ENCODE data around the gene KMT2D.

Gene KMT2D

DNA sequence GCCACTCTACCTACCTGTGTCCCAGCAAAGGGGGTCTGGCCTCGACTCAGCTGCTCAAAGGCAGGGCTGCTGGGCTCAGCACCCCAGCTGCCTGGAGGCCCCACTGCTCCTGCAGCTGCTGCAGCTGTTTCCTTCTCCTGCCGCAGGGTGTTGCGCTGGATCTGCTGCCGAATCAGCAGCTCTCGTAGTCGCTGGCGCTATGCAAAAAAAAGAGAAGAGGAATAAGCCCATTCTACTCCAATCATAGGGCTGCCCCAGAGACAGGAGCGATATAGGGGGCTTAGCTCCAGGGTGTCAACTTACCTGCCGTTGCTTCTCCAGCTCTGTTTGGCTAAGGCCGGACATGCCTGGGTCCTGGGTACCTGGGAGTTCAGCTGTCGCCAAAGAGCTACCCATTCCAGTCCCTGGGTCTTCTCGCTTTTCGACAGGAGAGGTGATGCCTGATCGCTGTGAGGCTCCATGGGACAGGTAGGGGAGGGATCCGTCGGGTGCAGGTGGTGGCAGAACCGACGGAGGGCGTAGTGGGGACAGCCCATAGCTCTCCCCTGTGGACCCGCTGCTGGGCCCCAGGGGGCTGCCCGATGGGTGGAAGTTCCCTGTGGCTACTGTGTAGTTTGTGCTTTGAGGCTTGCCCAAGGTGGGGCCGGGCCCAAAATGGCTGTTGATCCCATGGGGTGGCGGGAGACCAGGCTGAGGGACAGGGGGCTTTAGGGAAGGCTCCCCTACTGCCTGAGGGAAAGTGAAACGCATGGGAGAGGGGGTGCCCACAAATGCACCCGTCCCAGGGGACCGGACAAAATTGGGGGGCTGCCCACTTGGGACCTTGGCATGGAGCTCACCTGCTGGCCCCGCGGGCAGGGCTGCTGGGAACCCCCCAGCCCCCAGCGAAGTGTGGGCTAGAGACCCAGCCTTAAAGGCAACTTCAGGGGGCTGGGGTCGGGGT is 20.9 kb downstream of the KMT2D start:
- Histone ChIP-seq H3K36me3 (ENCODE audit: insufficient read depth, low read length) (peaks cover 95% of the 10 kb centered on the region), H3K9me3 (ENCODE audit: low read length) (no peaks in the 10 kb centered on the region), H3F3A (ENCODE audit: insufficient read depth, low read length) (no peaks in the 10 kb centered on the region), H3K27me3 (ENCODE audit: insufficient read depth, low read length) (no peaks in the 10 kb centered on the region), H3K4me1 (ENCODE audit: insufficient read depth, low read length, severe bottlenecking) (no peaks in the 10 kb centered on the region), H3K9ac (ENCODE audit: low read length) (no peak overlapping the region), H3K27ac (ENCODE audit: low read depth, low read length, poor library complexity, severe bottlenecking) (no peak overlapping the region), H3K4me2 (ENCODE audit: low read length) (no peak overlapping the region), H3K9me2 (ENCODE audit: low read depth, low read length) (no peaks in the 10 kb centered on the region), H4K20me1 (ENCODE audit: insufficient read depth, low read length) (no peaks in the 10 kb centered on the region), H3K4me3 (ENCODE audit: low read depth, low read length, poor library complexity, severe bottlenecking) (no peak overlapping the region), H2AFZ (ENCODE audit: low read length) (no peak overlapping the region), H3K79me2 (ENCODE audit: insufficient read depth, low read length) (no peaks in the 10 kb centered on the region)
- TF ChIP-seq EZH2 (IDR thresholded peaks at IDR 0.05; ENCODE audit: borderline replicate concordance, low read length), result no peak
- TF ChIP-seq, protein P1, sequence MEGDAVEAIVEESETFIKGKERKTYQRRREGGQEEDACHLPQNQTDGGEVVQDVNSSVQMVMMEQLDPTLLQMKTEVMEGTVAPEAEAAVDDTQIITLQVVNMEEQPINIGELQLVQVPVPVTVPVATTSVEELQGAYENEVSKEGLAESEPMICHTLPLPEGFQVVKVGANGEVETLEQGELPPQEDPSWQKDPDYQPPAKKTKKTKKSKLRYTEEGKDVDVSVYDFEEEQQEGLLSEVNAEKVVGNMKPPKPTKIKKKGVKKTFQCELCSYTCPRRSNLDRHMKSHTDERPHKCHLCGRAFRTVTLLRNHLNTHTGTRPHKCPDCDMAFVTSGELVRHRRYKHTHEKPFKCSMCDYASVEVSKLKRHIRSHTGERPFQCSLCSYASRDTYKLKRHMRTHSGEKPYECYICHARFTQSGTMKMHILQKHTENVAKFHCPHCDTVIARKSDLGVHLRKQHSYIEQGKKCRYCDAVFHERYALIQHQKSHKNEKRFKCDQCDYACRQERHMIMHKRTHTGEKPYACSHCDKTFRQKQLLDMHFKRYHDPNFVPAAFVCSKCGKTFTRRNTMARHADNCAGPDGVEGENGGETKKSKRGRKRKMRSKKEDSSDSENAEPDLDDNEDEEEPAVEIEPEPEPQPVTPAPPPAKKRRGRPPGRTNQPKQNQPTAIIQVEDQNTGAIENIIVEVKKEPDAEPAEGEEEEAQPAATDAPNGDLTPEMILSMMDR (IDR thresholded peaks at IDR 0.05; ENCODE audit: low read length), result no peak

DNA sequence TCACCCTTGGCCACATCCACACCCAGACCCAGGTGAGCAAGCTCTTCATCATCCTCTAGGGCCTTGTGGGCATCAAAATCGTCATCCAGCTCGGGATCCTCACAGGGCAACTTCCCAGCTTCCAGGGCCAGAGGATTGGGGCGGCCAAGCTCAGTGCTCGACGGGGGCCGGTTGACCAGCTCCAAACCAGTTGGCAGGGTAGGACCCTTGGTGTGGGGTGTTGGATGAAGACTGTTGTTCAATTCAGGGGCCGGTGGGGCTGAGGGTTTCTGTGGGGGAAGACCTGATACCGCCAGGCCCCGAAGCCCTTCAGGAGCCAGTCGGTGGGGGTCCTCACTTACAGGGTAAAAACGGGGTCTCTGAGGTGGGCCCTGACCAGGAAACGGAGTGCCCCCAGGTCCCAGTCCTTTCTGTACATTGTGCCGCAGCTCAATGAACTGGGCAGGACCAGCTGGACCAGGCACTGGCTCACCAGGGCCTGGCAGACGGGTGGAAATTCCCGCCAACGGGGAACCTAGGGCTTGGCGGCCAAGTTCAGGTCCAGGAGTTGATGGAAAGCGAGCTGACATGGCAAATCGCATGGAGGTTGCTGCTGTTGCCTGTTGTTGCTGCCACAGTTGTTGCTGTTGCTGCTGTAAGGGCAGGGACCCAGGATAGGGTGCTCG is 22.2 kb downstream of the KMT2D start:
- H3K27ac ChIP-seq (ENCODE audit: low read depth, low read length, poor library complexity, severe bottlenecking), result no peak overlapping the region
- H2AFZ ChIP-seq (ENCODE audit: low read length), result no peak overlapping the region
- TF ChIP-seq, protein P1 (IDR thresholded peaks at IDR 0.05; ENCODE audit: low read length), result no peak
- no peak for TF ChIP-seq EZH2 (IDR thresholded peaks at IDR 0.05; ENCODE audit: borderline replicate concordance, low read length)
- no peaks in the 10 kb centered on the region for H3F3A ChIP-seq (ENCODE audit: insufficient read depth, low read length)
- peaks cover 95% of the 10 kb centered on the region for H3K36me3 ChIP-seq (ENCODE audit: insufficient read depth, low read length)
- no peak overlapping the region for H3K9ac ChIP-seq (ENCODE audit: low read length)
- no peak overlapping the region for H3K4me3 ChIP-seq (ENCODE audit: low read depth, low read length, poor library complexity, severe bottlenecking)
- no peaks in the 10 kb centered on the region for H3K9me3 ChIP-seq (ENCODE audit: low read length)
- no peaks in the 10 kb centered on the region for H3K9me2 ChIP-seq (ENCODE audit: low read depth, low read length)
- no peaks in the 10 kb centered on the region for H3K4me1 ChIP-seq (ENCODE audit: insufficient read depth, low read length, severe bottlenecking)
- no peaks in the 10 kb centered on the region for H4K20me1 ChIP-seq (ENCODE audit: insufficient read depth, low read length)
- no peak overlapping the region for H3K4me2 ChIP-seq (ENCODE audit: low read length)
- no peaks in the 10 kb centered on the region for H3K27me3 ChIP-seq (ENCODE audit: insufficient read depth, low read length)
- no peaks in the 10 kb centered on the region for H3K79me2 ChIP-seq (ENCODE audit: insufficient read depth, low read length)

DNA sequence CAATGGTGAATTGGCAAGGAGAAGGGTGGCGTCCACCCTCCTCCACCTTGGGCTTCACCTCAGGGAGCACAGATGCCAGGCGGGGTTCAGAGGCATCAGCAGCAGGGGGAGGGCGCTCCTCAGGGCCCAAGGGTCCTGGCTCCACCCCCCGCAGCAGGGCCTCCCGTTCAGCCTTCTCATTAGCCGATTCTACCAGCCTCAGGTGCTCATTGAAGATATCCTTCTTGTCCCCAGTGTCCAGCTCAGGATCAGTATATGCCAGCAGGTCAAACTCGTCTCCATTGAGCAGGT is 22.7 kb downstream of the KMT2D start:
- Histone ChIP-seq H3K4me1 (ENCODE audit: insufficient read depth, low read length, severe bottlenecking) (no peaks in the 10 kb centered on the region), H3K9me2 (ENCODE audit: low read depth, low read length) (no peaks in the 10 kb centered on the region), H3K4me2 (ENCODE audit: low read length) (no peak overlapping the region), H2AFZ (ENCODE audit: low read length) (no peak overlapping the region), H3K27ac (ENCODE audit: low read depth, low read length, poor library complexity, severe bottlenecking) (no peak overlapping the region), H3F3A (ENCODE audit: insufficient read depth, low read length) (no peaks in the 10 kb centered on the region), H3K27me3 (ENCODE audit: insufficient read depth, low read length) (no peaks in the 10 kb centered on the region), H3K9me3 (ENCODE audit: low read length) (no peaks in the 10 kb centered on the region), H3K4me3 (ENCODE audit: low read depth, low read length, poor library complexity, severe bottlenecking) (no peak overlapping the region), H3K36me3 (ENCODE audit: insufficient read depth, low read length) (peaks cover 95% of the 10 kb centered on the region), H3K79me2 (ENCODE audit: insufficient read depth, low read length) (no peaks in the 10 kb centered on the region), H3K9ac (ENCODE audit: low read length) (no peak overlapping the region), H4K20me1 (ENCODE audit: insufficient read depth, low read length) (no peaks in the 10 kb centered on the region)
- TF ChIP-seq EZH2 (IDR thresholded peaks at IDR 0.05; ENCODE audit: borderline replicate concordance, low read length), result no peak
- TF ChIP-seq, protein P1 (IDR thresholded peaks at IDR 0.05; ENCODE audit: low read length), result no peak
